NB4 (cell line): ENCODE data around the gene ATN1.

Source experiments
- MAX ChIP-seq: IDR thresholded peaks from 2 replicates; pipeline ENCODE4 v1.6.1; 2011; ENCODE audit warnings: low read depth, low read length
- POLR2A ChIP-seq: IDR thresholded peaks from 2 replicates; pipeline ENCODE4 v1.6.1; 2011; ENCODE audit warnings: mild to moderate bottlenecking; ENCODE audit not compliant: insufficient read length; ENCODE audit errors: extremely low read depth
- TF ChIP-seq, protein P1 (sequence below): IDR thresholded peaks from one replicate; pipeline ENCODE4 v1.5.1; 2012; ENCODE audit warnings: low read depth, low read length

GRCh38 chr12:6978188-6978587 lies 50.4 kb downstream of the ATN1 start:
- TF ChIP-seq, protein P1, sequence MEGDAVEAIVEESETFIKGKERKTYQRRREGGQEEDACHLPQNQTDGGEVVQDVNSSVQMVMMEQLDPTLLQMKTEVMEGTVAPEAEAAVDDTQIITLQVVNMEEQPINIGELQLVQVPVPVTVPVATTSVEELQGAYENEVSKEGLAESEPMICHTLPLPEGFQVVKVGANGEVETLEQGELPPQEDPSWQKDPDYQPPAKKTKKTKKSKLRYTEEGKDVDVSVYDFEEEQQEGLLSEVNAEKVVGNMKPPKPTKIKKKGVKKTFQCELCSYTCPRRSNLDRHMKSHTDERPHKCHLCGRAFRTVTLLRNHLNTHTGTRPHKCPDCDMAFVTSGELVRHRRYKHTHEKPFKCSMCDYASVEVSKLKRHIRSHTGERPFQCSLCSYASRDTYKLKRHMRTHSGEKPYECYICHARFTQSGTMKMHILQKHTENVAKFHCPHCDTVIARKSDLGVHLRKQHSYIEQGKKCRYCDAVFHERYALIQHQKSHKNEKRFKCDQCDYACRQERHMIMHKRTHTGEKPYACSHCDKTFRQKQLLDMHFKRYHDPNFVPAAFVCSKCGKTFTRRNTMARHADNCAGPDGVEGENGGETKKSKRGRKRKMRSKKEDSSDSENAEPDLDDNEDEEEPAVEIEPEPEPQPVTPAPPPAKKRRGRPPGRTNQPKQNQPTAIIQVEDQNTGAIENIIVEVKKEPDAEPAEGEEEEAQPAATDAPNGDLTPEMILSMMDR = no peak
- TF ChIP-seq MAX (no peak), POLR2A (peak; percentile 10)
